Subcutaneous adipose tissue (tissue), 4 donors: ENCODE measurements around the gene BIRC2. TPM values are rescaled to one million over a fixed set of nuclear protein-coding genes. Genes with fewer than 3 reads are reported as not detected.

Source experiments
- CTCF ChIP-seq: fragments of 450-650 bp; IDR thresholded peaks from one replicate; pipeline ENCODE4 v1.5.1; 2016; ENCODE audit warnings: low read depth, mild to moderate bottlenecking, control low read depth, antibody characterized with exemption, moderate library complexity
- small RNA-seq: library from RNA; depleted of rRNA; stranded (forward); fragments of <200 nt; gene quantifications from one replicate; pipeline ENCODE3, GENCODE V24; 2016
- total RNA-seq, 4 donors: library from RNA; depleted of rRNA; stranded (reverse); fragments of >200 nt; gene quantifications; one replicate each; pipeline ENCODE4 v1.1.0, GENCODE V29; 2016

Gene BIRC2
- total RNA-seq, 4 donors from 2014 or later = 41.6 to 91.8 (median 55.4) TPM

GRCh38 chr11:102427068-102427467 lies 80.1 kb downstream of the BIRC2 start:
- no peak for TF ChIP-seq CTCF

Small RNAs within 50 kb of the gene (small RNA-seq; reads per million reads assigned to genes)
- gene AP000942.3 (not detected), gene AP000942.4 (not detected), gene RNU6-952P (not detected)

Other genes with a start within 250 kb of the BIRC2 start
- gene YAP1, start 236.8 kb upstream of the BIRC2 start, total RNA-seq = 100 to 1,000 TPM; 122 to 202 (median 170) TPM
- 1 to 10 TPM; 5.2 to 8.1 (median 7.7) TPM for gene BIRC3, start 29.7 kb upstream of the BIRC2 start, total RNA-seq
- 100 to 1,000 TPM in 2 of 4 donors, 10 to 100 TPM in 2; 52.6 to 147 (median 101) TPM for gene TMEM123, start 105.6 kb downstream of the BIRC2 start, total RNA-seq
- gene MMP7, start 183.5 kb downstream of the BIRC2 start, total RNA-seq = 10 to 100 TPM in 1 of 4 donors, 1 to 10 TPM in 2, under 1 TPM in 1; 0.98 to 99.8 (median 4.7) TPM